ENCODE measurements around the gene RTBDN.

Gene RTBDN

DNA sequence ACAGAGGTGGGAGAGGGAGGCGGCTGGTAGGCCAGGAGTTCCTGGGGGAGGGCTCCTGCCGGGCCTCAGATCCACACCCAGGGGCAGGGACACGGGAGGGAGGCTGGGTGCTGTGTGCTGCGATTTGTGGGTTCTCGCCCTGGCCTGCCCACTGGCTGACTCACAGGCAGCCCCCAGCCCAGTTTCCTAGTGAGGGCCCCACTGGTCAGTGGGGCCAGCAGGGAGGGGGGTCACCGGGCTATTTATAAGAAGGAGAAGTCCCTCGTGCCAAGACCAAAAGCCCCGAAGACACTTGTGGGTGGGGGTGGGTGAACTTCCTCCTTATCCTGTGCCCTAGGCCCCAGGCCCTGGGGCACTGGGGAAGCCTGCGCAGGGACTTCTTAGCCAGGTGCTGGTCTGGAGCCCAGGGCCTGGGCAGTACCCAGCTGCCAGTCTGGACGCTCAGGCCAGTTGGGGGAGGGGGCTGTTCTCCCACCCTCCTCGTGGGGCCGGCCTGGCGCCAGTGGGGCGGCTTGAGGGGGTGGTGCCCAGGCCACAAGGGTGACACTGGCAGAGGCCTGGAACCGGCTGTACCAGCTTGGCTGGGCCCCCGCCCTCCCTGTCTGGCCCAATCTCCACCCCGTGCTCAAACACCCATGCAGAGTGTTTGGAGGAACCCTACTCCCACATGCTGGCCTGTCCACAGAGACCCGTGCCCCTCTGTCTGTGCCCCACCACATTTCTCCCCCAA lies 48.1 kb downstream of the RTBDN start:
- TF ChIP-seq GATA2 (IDR thresholded peaks at IDR 0.05; ENCODE audit: low read depth, low read length): no peak
- no peak for TF ChIP-seq GATA3 (IDR thresholded peaks at IDR 0.05; ENCODE audit: low read depth, low read length)

DNA sequence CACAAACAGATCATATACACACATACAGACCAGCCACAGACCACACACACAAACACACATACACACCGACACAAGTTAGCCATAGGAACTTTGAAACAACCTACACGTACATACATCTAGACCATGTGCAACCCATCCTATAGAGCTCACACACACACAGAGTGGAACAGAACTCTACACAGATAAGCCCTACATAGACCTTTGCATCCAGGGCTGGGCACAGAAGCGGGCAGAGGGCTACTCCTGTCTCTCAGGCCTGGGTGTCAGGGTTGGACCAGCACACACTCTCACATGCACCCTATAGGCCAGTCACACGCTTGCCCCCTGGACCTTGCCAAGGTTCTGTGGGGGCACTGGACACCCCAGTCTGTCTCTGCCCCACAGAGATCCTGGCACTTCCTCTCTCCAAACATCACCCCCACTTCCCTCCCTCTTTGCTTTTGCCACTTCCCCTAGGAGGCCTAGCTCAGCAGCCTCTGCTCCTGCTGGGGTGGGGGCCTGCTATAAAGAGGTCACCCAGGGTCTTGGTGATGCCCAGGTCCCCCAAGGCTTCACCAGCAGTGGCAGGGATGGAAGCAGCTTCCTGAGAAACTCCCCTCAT lies 48.8 kb downstream of the RTBDN start:
- TF ChIP-seq GATA3 (IDR thresholded peaks at IDR 0.05; ENCODE audit: low read depth, low read length): no peak
- no peak for TF ChIP-seq GATA2 (IDR thresholded peaks at IDR 0.05; ENCODE audit: low read depth, low read length)

GRCh38 chr19:12784871-12785430 lies 49.4 kb downstream of the RTBDN start:
- TF ChIP-seq GATA3 (IDR thresholded peaks at IDR 0.05; ENCODE audit: low read depth, low read length): no peak
- no peak for TF ChIP-seq GATA2 (IDR thresholded peaks at IDR 0.05; ENCODE audit: low read depth, low read length)

DNA sequence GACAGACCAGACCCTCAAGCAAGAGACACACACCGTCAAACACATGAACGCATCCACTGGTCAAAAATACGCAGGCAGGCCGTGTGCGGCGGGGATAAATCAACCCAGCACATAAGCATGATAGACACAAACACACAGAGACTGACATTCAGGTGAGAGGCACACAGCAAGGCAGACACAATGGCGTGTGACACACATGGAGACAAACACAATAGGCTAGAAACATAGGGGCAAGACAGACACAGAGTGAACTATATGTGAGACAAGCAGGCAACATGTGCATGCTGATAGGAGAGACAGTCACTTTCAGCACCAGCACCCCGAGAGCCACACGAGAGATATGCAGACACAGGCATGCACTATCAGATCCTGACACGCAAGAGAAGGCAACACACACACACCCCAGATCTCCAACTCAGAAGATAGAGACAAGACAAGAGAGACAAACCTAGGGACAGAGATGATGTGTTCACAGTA lies 49.9 kb downstream of the RTBDN start:
- no peak for TF ChIP-seq GATA3 (IDR thresholded peaks at IDR 0.05; ENCODE audit: low read depth, low read length)
- TF ChIP-seq GATA2 (IDR thresholded peaks at IDR 0.05; ENCODE audit: low read depth, low read length): peak; percentile 63

DNA sequence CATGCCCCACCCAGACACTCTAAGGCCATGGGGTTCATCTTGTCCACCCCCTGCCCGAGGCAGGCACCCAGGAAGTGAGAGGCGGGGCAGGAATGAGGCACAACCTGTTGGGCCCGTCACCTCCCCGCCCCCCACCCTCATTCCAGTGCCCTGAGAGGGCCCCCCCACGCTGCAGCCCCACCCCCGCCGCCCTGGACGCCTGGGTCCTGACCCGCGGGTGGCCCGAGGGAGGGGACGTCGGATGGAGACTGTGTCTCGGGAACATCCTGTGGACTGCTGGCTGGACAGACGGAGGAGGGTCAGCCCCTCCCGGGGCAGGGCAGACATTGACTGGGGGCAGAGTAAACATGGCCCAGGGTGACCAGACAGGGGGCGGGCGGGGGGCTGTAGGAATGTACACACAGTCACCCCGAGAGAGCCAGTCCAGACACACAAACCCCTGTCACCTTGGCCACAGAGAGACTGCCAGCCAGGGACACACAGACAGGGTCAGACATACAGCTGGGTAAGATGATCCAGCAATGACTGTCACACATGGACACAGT lies 50.5 kb downstream of the RTBDN start:
- TF ChIP-seq GATA2 (IDR thresholded peaks at IDR 0.05; ENCODE audit: low read depth, low read length) (no peak), GATA3 (IDR thresholded peaks at IDR 0.05; ENCODE audit: low read depth, low read length) (no peak)

DNA sequence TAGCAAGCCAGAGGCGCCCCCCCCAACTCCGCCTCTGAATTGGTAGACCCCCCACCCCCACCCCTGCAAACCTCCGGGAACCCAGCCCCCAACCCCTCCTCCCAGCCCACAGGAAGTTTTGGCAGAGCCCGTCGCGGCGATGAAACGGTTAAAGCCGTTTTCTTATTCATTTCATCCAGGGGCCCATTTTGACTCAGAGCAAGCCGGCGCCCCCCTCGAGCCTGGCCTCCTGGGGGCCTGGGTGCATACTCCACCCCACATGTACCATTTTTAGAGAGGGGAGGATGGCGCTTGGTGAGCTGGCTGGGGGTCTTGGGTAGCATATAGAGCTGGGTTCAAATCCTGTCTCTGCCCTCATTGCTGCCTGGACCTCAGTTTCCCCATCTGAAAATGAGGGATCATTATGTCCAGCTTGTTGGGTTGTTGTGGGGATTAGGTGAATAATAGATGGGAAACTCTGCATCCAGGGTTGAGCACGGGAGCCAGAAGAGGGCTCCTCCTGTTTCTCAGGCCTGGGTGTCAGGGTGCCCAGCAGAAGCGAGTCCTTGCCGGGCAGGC lies 51.0 kb downstream of the RTBDN start:
- no peak for TF ChIP-seq GATA2 (IDR thresholded peaks at IDR 0.05; ENCODE audit: low read depth, low read length)
- no peak for TF ChIP-seq GATA3 (IDR thresholded peaks at IDR 0.05; ENCODE audit: low read depth, low read length)

DNA sequence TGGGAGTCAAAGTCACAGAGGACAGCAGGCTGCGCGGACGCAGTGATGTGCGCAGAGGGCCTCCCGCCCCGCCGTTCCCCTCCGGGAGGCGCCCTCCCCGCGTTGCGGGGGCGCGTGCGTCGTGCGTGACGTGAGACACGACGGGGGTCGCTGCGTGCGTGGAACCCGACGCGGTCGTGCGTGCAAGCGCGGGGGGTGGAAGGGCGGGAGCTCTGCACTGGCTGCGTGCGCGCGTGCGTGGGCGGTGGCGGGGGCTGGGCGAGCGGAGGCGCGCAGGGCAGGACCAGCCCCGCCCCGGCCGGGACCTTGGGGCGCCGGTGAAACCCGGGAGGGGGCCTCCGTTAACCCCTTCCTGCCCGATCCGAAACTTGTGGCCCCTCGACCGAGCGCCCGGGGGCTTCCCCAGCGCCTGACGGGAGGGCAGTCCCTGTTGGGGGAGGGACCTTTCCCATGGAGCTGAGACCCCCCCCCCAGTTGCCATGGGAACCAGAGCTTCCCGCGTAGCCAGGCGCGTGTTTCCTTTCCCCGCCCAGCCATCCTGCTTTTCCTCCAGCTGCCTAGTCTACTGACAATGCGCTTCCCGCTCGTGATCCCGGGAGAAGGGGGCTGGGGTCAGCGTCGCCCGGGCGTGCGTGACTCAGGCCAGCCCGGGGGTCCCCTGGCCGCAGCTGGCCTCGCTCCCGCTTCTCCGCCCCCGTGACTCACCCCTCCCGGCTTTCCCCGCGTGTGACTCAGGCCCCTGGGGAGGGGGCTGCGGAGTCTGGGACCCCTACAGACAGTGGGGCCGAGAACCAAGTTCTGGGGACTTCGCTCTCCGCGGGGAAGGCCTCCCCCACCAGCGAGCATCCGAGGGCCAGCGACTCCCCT lies 51.7 kb downstream of the RTBDN start:
- no peak for TF ChIP-seq GATA3 (IDR thresholded peaks at IDR 0.05; ENCODE audit: low read depth, low read length)
- no peak for TF ChIP-seq GATA2 (IDR thresholded peaks at IDR 0.05; ENCODE audit: low read depth, low read length)

DNA sequence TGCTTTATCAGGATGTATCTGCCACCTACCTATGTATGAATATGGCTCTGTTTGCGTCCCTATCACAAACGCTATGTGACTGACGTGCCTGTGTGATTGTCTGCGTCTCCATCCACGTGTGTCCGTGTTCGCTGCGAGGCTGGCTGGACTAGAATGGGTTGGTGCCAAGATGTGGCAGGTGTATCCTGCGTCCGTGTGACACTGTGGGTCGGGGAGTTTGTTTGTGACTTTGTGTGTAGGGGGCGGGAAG lies 52.3 kb downstream of the RTBDN start:
- TF ChIP-seq GATA3 (IDR thresholded peaks at IDR 0.05; ENCODE audit: low read depth, low read length): no peak
- TF ChIP-seq GATA2 (IDR thresholded peaks at IDR 0.05; ENCODE audit: low read depth, low read length): no peak

DNA sequence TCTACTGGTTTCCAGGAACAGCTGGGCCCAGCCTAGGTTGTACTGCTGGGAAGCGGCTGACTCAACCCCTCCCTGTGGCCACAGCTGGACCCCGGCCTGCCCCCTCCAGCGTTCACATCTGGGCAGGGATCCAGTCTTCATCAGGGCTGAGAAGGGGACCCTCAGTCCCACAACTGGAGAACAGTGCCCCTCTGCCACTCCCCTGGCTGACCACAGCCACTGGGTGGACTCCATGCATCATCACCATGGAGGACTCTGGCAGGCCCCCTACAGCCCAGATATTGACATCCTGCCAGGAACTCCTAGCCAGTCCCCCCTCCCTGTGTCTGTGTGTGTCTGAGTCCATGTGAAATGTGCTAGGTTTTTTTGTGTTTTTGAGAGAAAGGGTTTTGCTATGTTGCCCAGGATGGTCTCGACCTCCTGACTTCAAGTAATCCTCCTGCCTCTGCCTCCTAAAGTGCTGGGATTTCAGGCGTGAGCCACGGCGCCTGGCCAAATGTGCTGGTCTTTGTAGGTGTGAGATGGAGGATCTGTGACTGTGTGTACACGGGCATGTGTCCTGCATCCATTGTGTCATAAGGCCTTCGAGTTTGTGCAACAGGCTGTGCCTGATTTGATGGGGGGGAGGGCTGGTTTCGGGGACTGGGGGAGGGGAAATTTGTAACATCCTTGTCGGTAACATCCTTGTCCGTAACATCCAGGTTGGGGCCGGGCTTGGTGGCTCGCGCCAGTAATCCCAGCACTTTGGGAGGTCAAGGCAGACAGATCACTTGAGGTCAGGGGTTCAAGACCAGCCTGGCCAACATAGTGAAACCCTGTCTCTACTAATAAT lies 55.0 kb downstream of the RTBDN start:
- TF ChIP-seq GATA3 (IDR thresholded peaks at IDR 0.05; ENCODE audit: low read depth, low read length): no peak
- no peak for TF ChIP-seq GATA2 (IDR thresholded peaks at IDR 0.05; ENCODE audit: low read depth, low read length)

GRCh38 chr19:12778905-12779161 lies 55.5 kb downstream of the RTBDN start:
- TF ChIP-seq GATA2 (IDR thresholded peaks at IDR 0.05; ENCODE audit: low read depth, low read length): no peak
- no peak for TF ChIP-seq GATA3 (IDR thresholded peaks at IDR 0.05; ENCODE audit: low read depth, low read length)

DNA sequence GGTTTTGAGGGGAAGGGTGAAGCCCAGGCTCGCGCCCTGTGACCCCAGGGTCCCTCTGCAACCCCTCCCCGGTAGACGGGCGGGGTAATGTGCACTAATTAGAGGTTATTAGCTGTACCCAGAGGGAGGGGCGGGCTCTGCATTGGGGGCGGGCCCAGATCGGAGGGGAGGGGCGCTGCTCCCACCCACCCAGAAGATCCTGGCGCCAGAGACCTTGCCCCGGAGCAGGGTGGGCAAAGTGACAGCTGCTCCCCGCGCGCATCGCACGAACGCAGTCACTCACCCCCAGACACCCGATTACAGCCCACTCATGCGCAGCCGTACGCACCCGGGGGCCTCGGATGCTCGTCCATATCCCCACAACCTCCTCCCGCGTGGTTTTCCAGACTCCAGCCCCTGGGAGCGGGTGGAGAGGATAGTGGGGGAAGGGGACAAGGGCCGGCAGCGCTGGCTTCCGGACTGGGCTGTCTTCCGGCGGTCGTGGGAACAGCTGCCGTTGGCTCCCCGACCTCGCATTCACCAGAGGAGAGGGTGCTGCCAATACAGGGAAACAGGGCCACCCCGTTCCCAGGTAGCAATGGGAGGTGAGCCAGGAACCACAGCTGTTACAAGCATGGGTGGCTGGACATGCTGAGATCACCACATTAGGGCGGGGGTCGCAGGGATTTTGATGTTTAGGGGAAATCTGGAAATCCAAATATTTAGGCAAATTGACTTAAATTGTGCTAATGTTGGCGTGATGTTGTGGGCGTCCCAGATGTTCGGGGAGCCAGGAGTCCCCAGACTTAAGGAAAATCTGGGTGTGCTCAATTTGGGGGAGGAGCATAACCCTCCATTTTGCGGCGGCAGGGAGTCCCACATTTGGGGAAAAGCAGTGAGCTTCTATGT lies 56.1 kb downstream of the RTBDN start:
- TF ChIP-seq GATA2 (IDR thresholded peaks at IDR 0.05; ENCODE audit: low read depth, low read length) (0 out of 2 replicates have a peak, but pooled peaks have one; percentile 12), GATA3 (IDR thresholded peaks at IDR 0.05; ENCODE audit: low read depth, low read length) (no peak)

GRCh38 chr19:12777217-12778016 lies 57.0 kb downstream of the RTBDN start:
- TF ChIP-seq GATA3 (IDR thresholded peaks at IDR 0.05; ENCODE audit: low read depth, low read length) (no peak), GATA2 (IDR thresholded peaks at IDR 0.05; ENCODE audit: low read depth, low read length) (no peak)

Measured in SH-SY5Y (cell line).